SK-N-SH (cell line): ENCODE measurements around the gene EMP1.

Experiments
- CTCF ChIP-seq: fragments of 200-600 bp; sonication (generic); IDR thresholded peaks from 2 replicates; pipeline ENCODE4 v1.6.1; 2017; ENCODE audit warnings: antibody characterized with exemption, mild to moderate bottlenecking, moderate library complexity
- ELF1 ChIP-seq: IDR thresholded peaks from 2 replicates; pipeline ENCODE4 v1.4.0; 2012
- NFIC ChIP-seq: IDR thresholded peaks from 2 replicates; pipeline ENCODE4 v1.4.0; 2012; ENCODE audit warnings: borderline replicate concordance
- YY1 ChIP-seq: IDR thresholded peaks from 2 replicates; pipeline ENCODE4 v1.4.0; 2012; ENCODE audit warnings: low read depth, mild to moderate bottlenecking

- no peak for TF ChIP-seq ELF1
- no peak for TF ChIP-seq NFIC
- no peak for TF ChIP-seq CTCF
- TF ChIP-seq YY1, result no peak
These were observed 45.4 kb downstream of the EMP1 start for GRCh38 chr12:13241833-13242488.
